Chondrocyte (in vitro differentiated cells): ENCODE data around the gene ZNRF1. TPM values are rescaled to one million over a fixed set of nuclear protein-coding genes. Genes with fewer than 3 reads are reported as not detected.

Source experiments
- DNase-seq: peaks from one replicate; pipeline ENCODE4 v3.0.0; 2021; ENCODE audit warnings: mixed read lengths, low spot score
- H3K27ac Mint-ChIP-seq: one replicate; pipeline ENCODE4 v1.8.0; 2021; ENCODE audit warnings: mild to moderate bottlenecking, moderate library complexity, mixed read lengths; ENCODE audit not compliant: unreplicated experiment
- H3K27me3 Mint-ChIP-seq: 2 replicates; pipeline ENCODE4 v1.8.0; 2021; ENCODE audit warnings: low read depth, mixed read lengths
- H3K36me3 Mint-ChIP-seq: 2 replicates; pipeline ENCODE4 v1.8.0; 2021; ENCODE audit warnings: low read depth, mixed read lengths
- H3K4me1 Mint-ChIP-seq: 2 replicates; pipeline ENCODE4 v1.8.0; 2021; ENCODE audit warnings: low read depth, mild to moderate bottlenecking, mixed read lengths
- H3K4me3 Mint-ChIP-seq: one replicate; pipeline ENCODE4 v1.8.0; 2021; ENCODE audit warnings: mild to moderate bottlenecking, moderate library complexity, mixed read lengths; ENCODE audit not compliant: unreplicated experiment
- H3K9me3 Mint-ChIP-seq: 2 replicates; pipeline ENCODE4 v1.8.0; 2021; ENCODE audit warnings: low read depth, mixed read lengths
- CTCF ChIP-seq: fragments of 200-600 bp; sonication (generic); IDR thresholded peaks from 2 replicates; pipeline ENCODE4 v1.5.0; 2021; ENCODE audit warnings: antibody characterized with exemption, mild to moderate bottlenecking, moderate library complexity
- total RNA-seq: library from RNA; stranded (reverse); gene quantifications from 3 replicates; pipeline ENCODE4 v1.2.1, GENCODE V29; 2021

Gene ZNRF1
- total RNA-seq, 1 donor from 2014 or later, result 22.7 TPM

GRCh38 chr16:75111961-75112733, 113.3 kb downstream of the ZNRF1 start:
- H3K27me3 Mint-ChIP-seq, result no peaks in the 10 kb centered on the region
- no peak overlapping the region for H3K4me3 Mint-ChIP-seq
- no peaks in the 10 kb centered on the region for H3K9me3 Mint-ChIP-seq
- no peak for TF ChIP-seq CTCF
- no peak overlapping the region for H3K27ac Mint-ChIP-seq
- no peak for DNase-seq
- peaks cover 41% of the 10 kb centered on the region for H3K4me1 Mint-ChIP-seq
- H3K36me3 Mint-ChIP-seq, result no peaks in the 10 kb centered on the region

- H3K27me3 Mint-ChIP-seq, result no peaks in the 10 kb centered on the region
- peaks cover 41% of the 10 kb centered on the region for H3K4me1 Mint-ChIP-seq
- no peak for TF ChIP-seq CTCF
- no peak overlapping the region for H3K4me3 Mint-ChIP-seq
- no peak overlapping the region for H3K27ac Mint-ChIP-seq
- no peaks in the 10 kb centered on the region for H3K36me3 Mint-ChIP-seq
- H3K9me3 Mint-ChIP-seq, result no peaks in the 10 kb centered on the region
- no peak for DNase-seq
Observed at GRCh38 chr16:75112734-75113491, 114.1 kb downstream of the ZNRF1 start.

- H3K36me3 Mint-ChIP-seq, result no peaks in the 10 kb centered on the region
- no peaks in the 10 kb centered on the region for H3K9me3 Mint-ChIP-seq
- no peak for TF ChIP-seq CTCF
- no peak for DNase-seq
- no peak overlapping the region for H3K4me3 Mint-ChIP-seq
- no peak overlapping the region for H3K27ac Mint-ChIP-seq
- H3K4me1 Mint-ChIP-seq, result peaks cover 40% of the 10 kb centered on the region
- no peaks in the 10 kb centered on the region for H3K27me3 Mint-ChIP-seq
Observed at GRCh38 chr16:75113541-75114121, 114.8 kb downstream of the ZNRF1 start.

DNA sequence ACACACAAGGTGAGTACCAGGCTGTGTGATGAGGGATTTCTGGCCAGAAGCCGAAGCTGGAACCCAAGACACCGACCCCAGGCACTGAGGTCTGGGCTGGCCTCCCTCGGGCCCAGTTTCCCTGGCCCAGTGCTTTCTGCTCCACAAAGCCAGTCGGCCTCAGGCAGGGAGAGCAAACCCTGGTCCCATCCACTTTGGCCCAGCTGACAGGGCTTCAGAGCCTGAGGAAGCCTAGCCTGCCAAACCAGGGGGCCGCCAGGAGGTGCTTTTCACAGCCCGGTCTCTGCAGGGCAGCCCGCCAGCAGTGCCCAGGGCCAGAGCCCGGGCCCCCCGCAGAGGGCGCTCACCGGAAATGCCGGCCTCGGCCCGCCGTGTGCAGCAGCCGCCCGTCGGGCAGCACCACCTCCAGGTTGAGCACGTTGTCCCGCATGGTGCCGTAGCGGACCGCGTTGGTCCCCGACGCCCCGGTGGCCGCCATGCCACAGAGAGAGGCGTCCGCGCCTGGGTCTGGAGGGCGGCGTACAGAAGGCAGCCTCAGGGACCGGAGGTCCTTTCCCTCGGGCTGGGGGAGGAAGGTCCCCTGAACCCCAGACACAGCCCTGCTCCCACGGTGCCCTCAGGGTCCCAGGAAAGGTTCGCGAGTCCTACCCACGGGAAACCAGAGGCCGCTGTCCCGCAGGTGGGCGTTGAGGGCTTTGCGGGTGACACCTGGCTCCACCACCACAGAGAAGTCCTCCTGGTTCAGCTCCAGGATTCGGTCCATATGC, 115.5 kb downstream of the ZNRF1 start:
- Mint-ChIP-seq H3K36me3 (no peaks in the 10 kb centered on the region), H3K4me1 (peaks cover 33% of the 10 kb centered on the region), H3K27ac (no peak overlapping the region), H3K27me3 (no peaks in the 10 kb centered on the region), H3K4me3 (no peak overlapping the region), H3K9me3 (no peaks in the 10 kb centered on the region)
- no peak for DNase-seq
- TF ChIP-seq CTCF, result no peak
